CD14-positive monocyte (primary cell): ENCODE measurements around the gene ASH1L. TPM values are rescaled to one million over a fixed set of nuclear protein-coding genes. Genes with fewer than 3 reads are reported as not detected.

ENCODE experiments used
- DNase-seq, 3 donors: peaks; one replicate each; pipeline ENCODE4 v3.0.0-alpha.2; 2011 to 2022
- H2AFZ ChIP-seq: 2 replicates; pipeline ENCODE4 v1.6.0; 2012; ENCODE audit warnings: mild to moderate bottlenecking, low read depth, low read length, inconsistent platforms; ENCODE audit not compliant: insufficient read depth, poor library complexity, severe bottlenecking
- H3K27ac ChIP-seq, 2 donors: 1 replicate in 1 of 2; 2 replicates in 1 of 2; pipeline ENCODE4 v1.5.1; 2012 to 2013; ENCODE audit warnings: low read length in 2 of 2, control low read depth in 1 of 2, inconsistent platforms in 1 of 2, low read depth in 1 of 2, mild to moderate bottlenecking in 1 of 2
- H3K27me3 ChIP-seq, 2 donors: one replicate each; pipeline versions ENCODE4 v1.6.0 to v1.6.1; 2011 to 2013; ENCODE audit warnings: low read length in 2 of 2; ENCODE audit not compliant: control insufficient read depth in 2 of 2, insufficient read depth in 2 of 2
- H3K36me3 ChIP-seq, 2 donors: replicated peaks in 1 of 2; 1 replicate in 1 of 2; 2 replicates in 1 of 2; pipeline versions ENCODE4 v1.5.1 to v1.6.1; 2012 to 2013; ENCODE audit warnings: low read length in 2 of 2, control low read depth in 1 of 2, inconsistent platforms in 1 of 2, mild to moderate bottlenecking in 1 of 2; ENCODE audit not compliant: insufficient read depth in 2 of 2, control insufficient read depth in 1 of 2
- H3K4me1 ChIP-seq, 2 donors: 1 replicate in 1 of 2; 2 replicates in 1 of 2; pipeline versions ENCODE4 v1.5.1 to v1.6.1; 2012 to 2013; ENCODE audit warnings: low read length in 2 of 2, control low read depth in 1 of 2, inconsistent platforms in 1 of 2, mild to moderate bottlenecking in 1 of 2, moderate library complexity in 1 of 2; ENCODE audit not compliant: insufficient read depth in 2 of 2, control insufficient read depth in 1 of 2
- H3K4me2 ChIP-seq: replicated peaks from 2 replicates; pipeline ENCODE3; 2012; ENCODE audit warnings: low read length, moderate library complexity, mild to moderate bottlenecking; ENCODE audit not compliant: poor library complexity, severe bottlenecking; ENCODE audit errors: extremely low read depth
- H3K4me3 ChIP-seq, 3 experiments: fragments of 200-600 bp in 1 of 3; sonication (generic) in 1 of 3; replicated peaks in 1 of 3; 1 replicate in 2 of 3; 2 replicates in 1 of 3; pipeline ENCODE4 v1.5.1; 2011 to 2013; ENCODE audit warnings: low read length in 3 of 3, mild to moderate bottlenecking in 3 of 3, control low read depth in 2 of 3, low read depth in 2 of 3, inconsistent platforms in 1 of 3, moderate library complexity in 1 of 3
- H3K79me2 ChIP-seq: 2 replicates; pipeline ENCODE4 v1.6.0; 2012; ENCODE audit warnings: mild to moderate bottlenecking, control low read depth, inconsistent platforms, low read length, moderate library complexity; ENCODE audit not compliant: insufficient read depth
- H3K9ac ChIP-seq: 2 replicates; pipeline ENCODE4 v1.6.0; 2017; ENCODE audit warnings: low read length, mild to moderate bottlenecking; ENCODE audit not compliant: insufficient read depth, poor library complexity, severe bottlenecking
- H3K9me3 ChIP-seq, 2 donors: replicated peaks in 1 of 2; 1 replicate in 1 of 2; 2 replicates in 1 of 2; pipeline versions ENCODE4 v1.5.1 to v1.6.1; 2012 to 2013; ENCODE audit warnings: low read length in 2 of 2, control low read depth in 1 of 2; ENCODE audit not compliant: control insufficient read depth in 1 of 2, insufficient read depth in 1 of 2
- H4K20me1 ChIP-seq: 2 replicates; pipeline ENCODE4 v1.6.0; 2012; ENCODE audit warnings: mild to moderate bottlenecking, low read length, control low read depth, moderate library complexity; ENCODE audit not compliant: insufficient read depth
- H3K27ac Mint-ChIP-seq, 7 donors: one replicate each; pipeline ENCODE4 v1.8.0; 2020; ENCODE audit warnings: mild to moderate bottlenecking in 7 of 7, mixed read lengths in 7 of 7, moderate library complexity in 6 of 7, inconsistent platforms in 2 of 7
- H3K27me3 Mint-ChIP-seq, 3 donors: one replicate each; pipeline ENCODE4 v1.8.0; 2021 to 2022; ENCODE audit warnings: low read depth in 3 of 3, mild to moderate bottlenecking in 3 of 3, mixed read lengths in 3 of 3, moderate library complexity in 3 of 3, inconsistent platforms in 1 of 3
- H3K36me3 Mint-ChIP-seq, 2 donors: one replicate each; pipeline ENCODE4 v1.8.0; 2020; ENCODE audit warnings: mixed read lengths in 2 of 2, inconsistent platforms in 1 of 2, mild to moderate bottlenecking in 1 of 2
- H3K4me1 Mint-ChIP-seq: one replicate; pipeline ENCODE4 v1.8.0; 2020; ENCODE audit warnings: mild to moderate bottlenecking, mixed read lengths
- H3K4me3 Mint-ChIP-seq, 2 donors: one replicate each; pipeline ENCODE4 v1.8.0; 2020; ENCODE audit warnings: mild to moderate bottlenecking in 2 of 2, mixed read lengths in 2 of 2, moderate library complexity in 1 of 2
- H3K9me3 Mint-ChIP-seq, 7 donors: one replicate each; pipeline ENCODE4 v1.8.0; 2020 to 2022; ENCODE audit warnings: mixed read lengths in 7 of 7, mild to moderate bottlenecking in 6 of 7, moderate library complexity in 6 of 7, inconsistent platforms in 2 of 7
- WGBS: methylation state at CpG from one replicate; pipeline ENCODE4 v1.1.5; 2013; ENCODE audit warnings: missing lambda C conversion rate; ENCODE audit not compliant: insufficient coverage; 5-methylcytosine and 5-hydroxymethylcytosine counted together
- intact Hi-C, 2 donors: fragments of 100-400 bp; cut with micrococcal nuclease; formaldehyde crosslinking; loops; one replicate each; pipeline versions ENCODE4 v1.15.0 to v1.15.1; 2023
- polyA plus RNA-seq, 3 donors: library from polyadenylated mRNA; depleted of rRNA in 1 of 3; unstranded in 2 of 3; stranded (reverse) in 1 of 3; fragments of 300-500 nt in 2 of 3; fragments of >200 nt in 1 of 3; fragmentation: Illumina TruSeq in 2 of 3; gene quantifications; 1 replicate in 2 of 3; 2 replicates in 1 of 3; pipeline ENCODE4 v1.2.3, GENCODE V29; 2012 to 2021
- TF ChIP-seq, protein P1 (sequence below): fragments of 200-600 bp; IDR thresholded peaks from one replicate; pipeline ENCODE4 v1.8.0; 2022; ENCODE audit warnings: antibody characterized with exemption, mild to moderate bottlenecking

ASH1L gene
- polyA plus RNA-seq, 3 donors, result 2.7 to 21.5 (median 5.6) TPM

DNA sequence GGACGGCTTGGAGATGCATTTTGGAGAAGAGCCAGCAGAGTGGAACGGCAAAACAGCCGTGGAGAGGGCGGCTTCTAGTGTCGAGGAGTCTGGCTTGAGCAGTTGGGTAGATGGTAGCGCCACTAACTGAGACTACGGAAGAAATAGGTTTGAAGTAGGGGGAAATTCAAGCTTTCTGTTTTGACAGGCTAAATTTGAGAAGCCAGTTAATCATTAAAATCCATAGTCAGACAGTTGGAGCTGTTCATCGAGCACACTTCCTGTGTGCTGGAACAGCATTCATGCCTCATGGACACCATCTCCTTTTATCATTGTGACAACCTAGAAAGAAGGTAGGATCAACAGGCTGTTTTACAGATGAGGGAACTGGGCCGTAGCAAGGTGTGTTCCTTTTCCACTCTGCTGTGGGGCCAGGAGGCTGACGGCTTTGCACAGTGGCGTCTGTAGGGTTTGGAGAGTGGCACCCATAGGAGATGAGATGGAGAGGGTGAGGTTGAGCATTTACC lies 258.0 kb downstream of the ASH1L start:
- no peaks in the 10 kb centered on the region for H3K9me3 ChIP-seq
- no peaks in the 10 kb centered on the region for H3K27me3 ChIP-seq
- no peak overlapping the region for H3K27ac Mint-ChIP-seq
- H3K36me3 Mint-ChIP-seq, result no peaks in the 10 kb centered on the region
- no peak overlapping the region for H3K9ac ChIP-seq
- H3K27ac ChIP-seq, result no peak overlapping the region
- TF ChIP-seq, protein P1, sequence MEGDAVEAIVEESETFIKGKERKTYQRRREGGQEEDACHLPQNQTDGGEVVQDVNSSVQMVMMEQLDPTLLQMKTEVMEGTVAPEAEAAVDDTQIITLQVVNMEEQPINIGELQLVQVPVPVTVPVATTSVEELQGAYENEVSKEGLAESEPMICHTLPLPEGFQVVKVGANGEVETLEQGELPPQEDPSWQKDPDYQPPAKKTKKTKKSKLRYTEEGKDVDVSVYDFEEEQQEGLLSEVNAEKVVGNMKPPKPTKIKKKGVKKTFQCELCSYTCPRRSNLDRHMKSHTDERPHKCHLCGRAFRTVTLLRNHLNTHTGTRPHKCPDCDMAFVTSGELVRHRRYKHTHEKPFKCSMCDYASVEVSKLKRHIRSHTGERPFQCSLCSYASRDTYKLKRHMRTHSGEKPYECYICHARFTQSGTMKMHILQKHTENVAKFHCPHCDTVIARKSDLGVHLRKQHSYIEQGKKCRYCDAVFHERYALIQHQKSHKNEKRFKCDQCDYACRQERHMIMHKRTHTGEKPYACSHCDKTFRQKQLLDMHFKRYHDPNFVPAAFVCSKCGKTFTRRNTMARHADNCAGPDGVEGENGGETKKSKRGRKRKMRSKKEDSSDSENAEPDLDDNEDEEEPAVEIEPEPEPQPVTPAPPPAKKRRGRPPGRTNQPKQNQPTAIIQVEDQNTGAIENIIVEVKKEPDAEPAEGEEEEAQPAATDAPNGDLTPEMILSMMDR, result no peak
- no peak for DNase-seq
- no peak overlapping the region for H3K4me3 Mint-ChIP-seq
- H4K20me1 ChIP-seq, result no peaks in the 10 kb centered on the region
- no peak overlapping the region for H3K4me2 ChIP-seq
- H3K27me3 Mint-ChIP-seq, result peaks cover 2 to 6% (median 2%) of the 10 kb centered on the region in 3 donors
- H3K9me3 Mint-ChIP-seq, result no peaks in the 10 kb centered on the region
- 92% methylated on average over 7 of the region's 11 CpGs for WGBS
- no peak overlapping the region for H3K4me3 ChIP-seq
- peaks cover 17% of the 10 kb centered on the region for H3K4me1 Mint-ChIP-seq
- no peaks in the 10 kb centered on the region for H3K36me3 ChIP-seq
- H3K4me1 ChIP-seq, result peaks cover 14 to 16% of the 10 kb centered on the region in 2 donors
- intact Hi-C loops, result loop anchor here in 1 of 2 donors (5.0 kb wide), 1 partner anchor 97 kb away; the partner anchor contains the start of genes MTX1 and THBS3
- no peak overlapping the region for H2AFZ ChIP-seq
- peaks cover 10% of the 10 kb centered on the region for H3K79me2 ChIP-seq

DNA sequence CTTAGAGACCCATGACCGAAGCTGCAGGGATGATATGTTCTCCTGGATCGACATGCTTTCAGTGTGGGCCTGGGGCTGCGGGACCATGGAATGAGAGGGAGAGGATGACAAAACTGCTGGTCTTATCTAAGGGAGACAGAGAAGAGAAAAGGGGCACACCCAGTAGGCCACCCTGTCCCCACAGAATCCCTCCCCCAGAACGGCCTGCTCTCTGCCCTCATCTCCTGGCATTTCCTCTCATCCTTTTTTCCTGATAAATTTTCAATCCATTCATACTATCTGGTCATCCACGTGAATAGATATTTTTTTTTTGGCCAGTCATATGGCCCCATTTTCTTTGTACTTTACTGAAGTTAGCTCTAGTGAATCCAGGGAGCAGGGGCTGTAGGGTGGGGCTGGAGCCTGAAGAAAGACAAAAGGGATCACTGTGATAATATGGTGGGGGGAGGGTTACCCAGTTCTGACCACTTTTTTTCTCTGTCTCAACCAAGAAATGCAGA lies 261.2 kb downstream of the ASH1L start, which contains the start of gene PKLR:
PKLR (minus strand) TSS at position 97 of the 500 bp plus-strand sequence; CDS start at position 54, 43 bp downstream.
- intact Hi-C loops, result no loop called here

More for the DNA sequence above, 261.2 kb downstream of the ASH1L start, which contains the start of gene PKLR:
- no peaks in the 10 kb centered on the region for H3K4me1 ChIP-seq
- no peak within 1 kb of the TSS for H3K4me3 ChIP-seq
- H3K27me3 ChIP-seq, result peaks cover 3 to 6% of the 10 kb centered on the region in 2 donors
- no peaks in the 10 kb centered on the region for H3K36me3 ChIP-seq
- no peak within 1 kb of the TSS for H2AFZ ChIP-seq
- no peaks in the 10 kb centered on the region for H3K9me3 ChIP-seq
- H3K27me3 Mint-ChIP-seq, result peaks cover 10 to 22% (median 14%) of the 10 kb centered on the region in 3 donors
- no peak for DNase-seq
- H3K79me2 ChIP-seq, result no peaks in the 10 kb centered on the region
- H3K27ac ChIP-seq, result no peak within 1 kb of the TSS
- no peaks in the 10 kb centered on the region for H3K36me3 Mint-ChIP-seq
- H3K4me2 ChIP-seq, result no peak within 1 kb of the TSS
- no peaks in the 10 kb centered on the region for H4K20me1 ChIP-seq
- H3K27ac Mint-ChIP-seq, result peak within 1 kb of the TSS in 2 of 7 donors; percentile 39 to 76
- no peak within 1 kb of the TSS for H3K4me3 Mint-ChIP-seq
- H3K4me1 Mint-ChIP-seq, result peaks cover 3% of the 10 kb centered on the region
- no CpG with 5 or more reads among the region's 5 CpGs for WGBS
- H3K9ac ChIP-seq, result no peak within 1 kb of the TSS
- TF ChIP-seq, protein P1, result no peak
- peaks cover 0 to 2% (median 0%) of the 10 kb centered on the region in 7 donors for H3K9me3 Mint-ChIP-seq
